Ectodermal cell (in vitro differentiated cells): ENCODE data around the gene NLRP11.
"Not testable (repeated sequence)": the region's sequence is repeated elsewhere in the genome, so short reads cannot be mapped to it uniquely, and the experiment has no call there.

Experiments
- H3K27ac ChIP-seq: 2 replicates; pipeline ENCODE4 v1.7.0; 2013; ENCODE audit warnings: mild to moderate bottlenecking, low read depth, low read length; ENCODE audit not compliant: insufficient read depth, poor library complexity, severe bottlenecking
- H3K27me3 ChIP-seq: 2 replicates; pipeline ENCODE4 v1.7.0; 2013; ENCODE audit warnings: mild to moderate bottlenecking, low read length; ENCODE audit not compliant: insufficient read depth, control insufficient read depth, poor library complexity, severe bottlenecking
- H3K36me3 ChIP-seq: one replicate; pipeline ENCODE4 v1.7.0; 2013; ENCODE audit warnings: low read length; ENCODE audit not compliant: control insufficient read depth, insufficient read depth
- H3K4me1 ChIP-seq: one replicate; pipeline ENCODE4 v1.7.0; 2013; ENCODE audit warnings: low read length; ENCODE audit not compliant: control insufficient read depth, insufficient read depth
- H3K4me3 ChIP-seq: 2 replicates; pipeline ENCODE4 v1.7.0; 2013; ENCODE audit warnings: low read depth, low read length, control low read depth; ENCODE audit not compliant: insufficient read depth
- H3K9me3 ChIP-seq: 2 replicates; pipeline ENCODE4 v1.7.0; 2013; ENCODE audit warnings: mild to moderate bottlenecking, low read length, moderate library complexity; ENCODE audit not compliant: control insufficient read depth
- WGBS, 2 experiments: methylation state at CpG; one replicate each; pipeline ENCODE4 v1.1.7; 2013; ENCODE audit warnings: missing lambda C conversion rate in 2 of 2; 5-methylcytosine and 5-hydroxymethylcytosine counted together

Gene NLRP11

GRCh38 chr19:55795021-55795420 is 36.8 kb downstream of the NLRP11 start:
- H3K4me1 ChIP-seq: no peaks in the 10 kb centered on the region
- no peaks in the 10 kb centered on the region for H3K27me3 ChIP-seq
- no peaks in the 10 kb centered on the region for H3K9me3 ChIP-seq
- no peaks in the 10 kb centered on the region for H3K36me3 ChIP-seq
- H3K4me3 ChIP-seq: no peak overlapping the region
- 80 to 82% methylated on average over 11 of the region's 11 CpGs for WGBS, 2 experiments
- H3K27ac ChIP-seq: no peak overlapping the region

- 63 to 73% methylated on average over 4 to 5 of the region's 5 CpGs for WGBS, 2 experiments
- Histone ChIP-seq H3K4me3 (no peak overlapping the region), H3K36me3 (no peaks in the 10 kb centered on the region), H3K27me3 (no peaks in the 10 kb centered on the region), H3K9me3 (peaks cover 5% of the 10 kb centered on the region), H3K27ac (no peak overlapping the region), H3K4me1 (no peaks in the 10 kb centered on the region)
Observed at GRCh38 chr19:55781112-55781511, 50.7 kb downstream of the NLRP11 start.

GRCh38 chr19:55778331-55778730 is 53.5 kb downstream of the NLRP11 start:
- Histone ChIP-seq H3K36me3 (no peaks in the 10 kb centered on the region), H3K4me3 (no peak overlapping the region), H3K27ac (no peak overlapping the region), H3K9me3 (peaks cover 11% of the 10 kb centered on the region), H3K4me1 (no peaks in the 10 kb centered on the region), H3K27me3 (no peaks in the 10 kb centered on the region)
- WGBS, 2 experiments: 81% methylated on average over 16 of the region's 16 CpGs

- no peak overlapping the region for H3K27ac ChIP-seq
- 66 to 70% methylated on average over 7 of the region's 7 CpGs for WGBS, 2 experiments
Observed at GRCh38 chr19:55777528-55777927, 54.3 kb downstream of the NLRP11 start.

GRCh38 chr19:55769632-55770031 is 62.2 kb downstream of the NLRP11 start:
- H3K27ac ChIP-seq, H3K9me3 ChIP-seq, H3K27me3 ChIP-seq, H3K36me3 ChIP-seq, H3K4me1 ChIP-seq, H3K4me3 ChIP-seq: not testable (repeated sequence)
- 27 to 33% methylated on average over 1 of the region's 3 CpGs for WGBS, 2 experiments

More at GRCh38 chr19:55777528-55777927, 54.3 kb downstream of the NLRP11 start:
- Histone ChIP-seq H3K9me3 (peaks cover 11% of the 10 kb centered on the region), H3K4me1 (no peaks in the 10 kb centered on the region), H3K4me3 (no peak overlapping the region), H3K27me3 (no peaks in the 10 kb centered on the region), H3K36me3 (no peaks in the 10 kb centered on the region)

- not testable (repeated sequence) for H3K27ac ChIP-seq, H3K9me3 ChIP-seq, H3K27me3 ChIP-seq, H3K36me3 ChIP-seq, H3K4me1 ChIP-seq, H3K4me3 ChIP-seq
- WGBS, 2 experiments: 79 to 83% methylated on average over 3 to 5 of the region's 6 CpGs
Observed at GRCh38 chr19:55768818-55769217, 63.0 kb downstream of the NLRP11 start, which contains the start of gene RFPL4AL1. Gene RFPL4AL1 (plus strand): TSS chr19:55769118. CDS start chr19:55771805, 2,687 bp downstream.

GRCh38 chr19:55766466-55766865 is 65.3 kb downstream of the NLRP11 start:
- no peak overlapping the region for H3K4me3 ChIP-seq
- whole genome bisulfite sequencing, 2 experiments: 65% methylated on average over 7 of the region's 7 CpGs
- no peak overlapping the region for H3K27ac ChIP-seq
- no peaks in the 10 kb centered on the region for H3K27me3 ChIP-seq
- H3K4me1 ChIP-seq: no peaks in the 10 kb centered on the region
- peaks cover 3% of the 10 kb centered on the region for H3K9me3 ChIP-seq
- no peaks in the 10 kb centered on the region for H3K36me3 ChIP-seq

GRCh38 chr19:55758797-55759196 is 73.0 kb downstream of the NLRP11 start, which contains the start of gene RFPL4A:
Gene RFPL4A (plus strand): TSS chr19:55759097. CDS start chr19:55761801, 2,704 bp downstream.
- not testable (repeated sequence) for H3K4me3 ChIP-seq

GRCh38 chr19:55756808-55757207 is 75.0 kb downstream of the NLRP11 start:
- WGBS, 2 experiments: 57 to 65% methylated on average over 4 of the region's 4 CpGs
- not testable (repeated sequence) for H3K36me3 ChIP-seq, H3K9me3 ChIP-seq, H3K27ac ChIP-seq, H3K27me3 ChIP-seq, H3K4me1 ChIP-seq, H3K4me3 ChIP-seq

More at GRCh38 chr19:55758797-55759196, 73.0 kb downstream of the NLRP11 start, which contains the start of gene RFPL4A:
- not testable (repeated sequence) for H3K9me3 ChIP-seq, H3K27me3 ChIP-seq, H3K27ac ChIP-seq, H3K4me1 ChIP-seq, H3K36me3 ChIP-seq
- 84 to 94% methylated on average over 2 of the region's 3 CpGs for WGBS, 2 experiments

GRCh38 chr19:55753401-55753800 is 78.4 kb downstream of the NLRP11 start:
- Histone ChIP-seq H3K4me3 (no peak overlapping the region), H3K36me3 (no peaks in the 10 kb centered on the region), H3K9me3 (peaks cover 7% of the 10 kb centered on the region), H3K27me3 (no peaks in the 10 kb centered on the region), H3K27ac (no peak overlapping the region), H3K4me1 (no peaks in the 10 kb centered on the region)
- WGBS, 2 experiments: 43 to 60% methylated on average over 2 to 3 of the region's 3 CpGs

- WGBS, 2 experiments: 78% methylated on average over 6 of the region's 6 CpGs
Observed at GRCh38 chr19:55750715-55751114, 81.1 kb downstream of the NLRP11 start.

More at GRCh38 chr19:55750715-55751114, 81.1 kb downstream of the NLRP11 start:
- Histone ChIP-seq H3K27ac (no peak overlapping the region), H3K4me1 (no peaks in the 10 kb centered on the region), H3K4me3 (no peak overlapping the region), H3K27me3 (no peaks in the 10 kb centered on the region), H3K9me3 (peaks cover 5% of the 10 kb centered on the region), H3K36me3 (no peaks in the 10 kb centered on the region)
